NCI-H82 treated with DMSO at 0.1 percent for 48 hours (cell line): ENCODE data around the gene ZMIZ1.
A peak's percentile ranks its signal among the peaks of the same experiment; 100 is the strongest.

Experiments
- DNase-seq: peaks from one replicate; lab custom pipeline; 2025; ENCODE audit not compliant: unreplicated experiment; lab: John Stamatoyannopoulos, UW

ZMIZ1 gene

DNA sequence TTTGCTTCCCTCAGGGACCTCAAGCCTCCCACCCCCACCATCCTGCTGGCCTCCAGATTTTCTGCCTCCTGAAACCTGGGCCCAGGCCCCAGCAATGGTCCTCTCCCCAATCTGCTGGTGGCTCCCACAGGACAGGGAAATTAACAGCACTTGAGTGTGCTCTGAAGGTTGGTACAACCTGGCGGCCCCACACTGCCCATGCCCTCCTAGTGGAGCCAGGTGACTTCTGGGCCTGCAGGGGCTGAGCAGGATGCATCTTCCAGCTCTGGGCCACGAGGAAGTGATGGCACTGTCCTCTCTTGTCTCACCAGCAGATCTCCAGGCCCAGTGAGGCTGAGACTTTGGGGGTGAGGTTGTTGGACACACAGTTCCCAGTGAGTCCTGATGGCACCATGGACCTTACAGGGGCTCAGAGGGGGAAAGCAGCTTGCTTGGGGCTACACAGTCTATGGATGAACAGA lies 3.6 kb upstream of the ZMIZ1 start:
- no peak for DNase-seq

DNA sequence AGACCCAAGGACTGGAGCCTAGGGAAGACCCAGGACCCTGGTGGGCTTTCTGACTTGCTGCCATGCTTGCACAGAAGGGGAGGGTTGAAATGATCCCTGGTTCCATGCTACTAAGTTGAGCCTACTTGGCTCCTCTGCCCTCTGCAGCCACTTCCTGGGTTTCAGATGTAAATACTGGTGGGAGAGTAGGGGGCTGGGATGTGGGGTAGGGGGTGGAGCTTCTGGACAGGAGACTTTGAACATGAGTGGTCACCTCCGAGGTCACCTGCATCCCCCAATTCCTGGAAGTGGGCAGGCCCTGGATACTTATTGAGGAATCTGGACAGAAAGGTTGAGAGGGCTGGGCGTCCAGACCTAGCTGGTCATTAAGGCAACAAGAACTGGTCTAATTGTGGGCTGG lies 2.9 kb upstream of the ZMIZ1 start:
- DNase-seq = no peak

DNA sequence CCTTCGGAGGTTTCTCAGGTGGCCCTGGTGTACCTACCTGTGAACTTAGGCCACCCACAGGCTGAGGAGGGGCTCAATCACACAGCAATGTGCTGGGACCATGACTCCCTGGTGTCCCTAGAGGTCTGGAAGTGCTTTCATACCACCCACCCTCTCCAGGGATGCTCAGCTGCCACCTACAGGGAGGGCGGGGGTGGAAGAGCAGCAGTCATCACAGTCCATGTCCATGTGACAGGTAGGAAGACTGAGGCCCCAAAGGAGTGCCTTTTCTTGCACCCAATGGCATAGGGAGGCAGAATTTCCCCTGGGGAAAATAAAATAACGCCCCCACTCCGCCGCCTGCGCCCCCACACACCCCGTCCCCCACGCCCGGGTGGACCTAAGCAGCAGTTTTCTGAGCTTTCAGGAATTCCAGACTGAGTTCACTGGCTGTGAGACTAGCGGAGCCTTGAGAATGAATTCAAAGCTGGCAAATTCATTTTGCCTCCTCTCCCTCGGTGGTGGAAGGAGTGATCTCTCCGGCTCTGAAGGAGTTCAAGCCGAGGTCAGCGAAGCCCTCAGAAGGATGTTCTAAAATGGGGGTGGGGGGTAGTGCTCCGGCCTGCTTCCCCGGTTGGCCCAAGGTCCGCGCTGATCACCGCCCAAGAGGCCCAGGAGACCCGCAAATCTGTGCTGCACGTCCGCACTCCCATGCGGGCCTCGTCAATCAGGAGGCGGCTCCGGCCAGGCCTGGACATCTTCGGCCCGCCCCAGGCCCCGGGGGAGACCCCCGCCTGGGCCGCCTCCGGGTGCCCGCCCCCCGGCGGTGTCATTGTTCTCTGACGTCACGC lies 2.1 kb upstream of the ZMIZ1 start:
- DNase-seq = peak; percentile 10

DNA sequence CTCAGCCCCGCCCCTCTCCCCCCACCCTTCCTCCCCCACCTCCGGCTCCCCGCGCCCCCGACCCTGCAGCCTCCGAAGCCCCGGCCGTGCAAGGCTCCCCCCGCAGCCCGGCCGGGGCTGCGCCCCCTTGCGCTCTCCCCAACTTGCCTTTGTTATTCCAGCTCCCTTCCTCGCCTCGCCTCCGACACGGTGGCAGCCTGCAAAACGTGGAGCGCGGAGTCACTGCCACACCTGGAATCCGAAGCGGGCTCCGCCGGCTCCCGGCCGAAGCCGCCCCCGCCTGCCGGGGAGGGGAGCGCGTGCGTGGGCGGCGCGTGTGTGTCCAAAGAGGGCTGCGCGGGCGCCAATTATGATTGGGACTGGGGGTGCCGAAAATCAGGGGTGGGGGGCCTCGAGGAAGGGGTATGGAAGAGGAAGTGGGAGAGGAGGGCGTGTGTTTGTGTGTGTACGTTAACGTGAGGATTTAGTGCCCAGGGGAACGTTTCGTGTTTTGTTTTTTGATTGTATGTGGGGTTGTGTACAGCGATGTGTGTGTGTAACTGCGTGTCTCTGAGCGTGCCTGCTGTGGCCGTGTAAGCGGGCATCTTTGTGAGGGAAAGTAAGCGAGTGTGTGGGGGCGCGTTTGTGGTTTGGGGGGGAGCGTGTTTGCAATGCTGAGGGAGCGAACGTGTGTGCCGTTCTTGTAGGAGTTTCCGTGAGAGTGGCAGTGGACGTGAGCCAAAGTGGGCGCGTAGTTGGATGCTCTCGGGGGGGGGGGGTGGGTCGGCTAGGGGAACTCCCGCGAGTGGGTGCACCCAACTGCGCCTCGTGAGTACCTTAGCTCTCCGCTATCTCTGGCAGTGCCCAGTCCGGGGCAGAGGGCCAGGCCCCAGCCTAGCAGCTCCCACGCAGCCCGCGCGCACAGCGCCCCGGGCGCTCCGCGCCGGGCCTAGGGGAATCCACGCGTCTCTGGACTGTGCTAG lies 1.2 kb upstream of the ZMIZ1 start:
- peak; percentile 67 for DNase-seq

DNA sequence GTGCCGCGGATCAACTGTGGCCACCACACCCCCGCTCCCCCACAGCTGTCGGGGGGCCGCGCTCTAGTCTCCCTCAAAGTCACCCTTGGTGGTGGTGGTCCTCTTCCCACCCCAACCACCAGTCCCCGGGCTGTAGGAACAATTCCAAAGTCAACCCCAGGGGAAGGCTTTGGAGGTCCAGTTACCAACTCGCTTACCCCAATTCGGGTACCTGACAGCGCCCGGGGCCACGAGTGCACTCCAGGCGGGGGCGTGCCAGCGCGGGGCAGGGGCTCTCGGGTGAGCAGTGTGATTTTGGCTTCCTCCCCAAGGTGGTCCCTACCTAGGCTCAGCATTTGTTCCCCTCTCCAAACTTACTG lies 584 bp upstream of the ZMIZ1 start:
- DNase-seq = no peak

DNA sequence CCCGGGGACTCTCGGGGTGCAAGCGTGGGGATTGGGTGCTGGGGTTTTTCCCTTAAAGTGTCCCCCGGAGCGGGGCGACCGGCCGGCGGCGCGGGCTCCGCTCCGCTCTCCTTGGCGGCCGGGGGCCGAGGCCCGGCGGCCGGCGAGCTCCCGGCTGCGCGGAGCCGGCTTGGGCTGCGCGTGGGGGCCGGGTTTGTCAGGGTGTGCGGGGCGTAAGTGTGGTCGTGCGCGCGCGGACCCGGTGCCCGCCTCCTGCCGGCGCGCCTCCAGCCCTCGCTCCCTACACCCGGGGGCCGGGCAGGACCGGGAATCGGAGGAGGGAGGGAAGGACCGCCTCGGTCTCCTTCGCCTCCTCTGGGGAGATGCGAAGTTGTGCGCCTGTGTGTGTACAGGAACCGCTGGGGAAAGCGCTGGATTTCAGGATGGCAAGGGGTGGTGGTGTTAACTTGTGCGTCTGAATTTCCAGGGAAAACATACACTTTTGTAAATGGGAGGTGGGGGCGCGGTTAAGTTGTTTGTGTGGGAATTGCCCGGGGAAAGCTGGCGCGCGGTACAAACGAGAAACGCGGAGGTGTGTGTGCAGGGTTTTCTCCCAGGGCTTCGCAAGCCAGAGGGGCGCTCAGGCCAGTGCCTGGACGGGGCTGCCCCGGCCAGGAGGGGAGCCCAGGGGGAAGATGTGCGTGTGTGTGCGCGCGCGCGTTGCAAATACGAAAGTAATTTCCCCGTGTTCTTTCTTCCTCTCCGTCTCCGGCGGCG lies 737 bp downstream of the ZMIZ1 start:
- no peak for DNase-seq

DNA sequence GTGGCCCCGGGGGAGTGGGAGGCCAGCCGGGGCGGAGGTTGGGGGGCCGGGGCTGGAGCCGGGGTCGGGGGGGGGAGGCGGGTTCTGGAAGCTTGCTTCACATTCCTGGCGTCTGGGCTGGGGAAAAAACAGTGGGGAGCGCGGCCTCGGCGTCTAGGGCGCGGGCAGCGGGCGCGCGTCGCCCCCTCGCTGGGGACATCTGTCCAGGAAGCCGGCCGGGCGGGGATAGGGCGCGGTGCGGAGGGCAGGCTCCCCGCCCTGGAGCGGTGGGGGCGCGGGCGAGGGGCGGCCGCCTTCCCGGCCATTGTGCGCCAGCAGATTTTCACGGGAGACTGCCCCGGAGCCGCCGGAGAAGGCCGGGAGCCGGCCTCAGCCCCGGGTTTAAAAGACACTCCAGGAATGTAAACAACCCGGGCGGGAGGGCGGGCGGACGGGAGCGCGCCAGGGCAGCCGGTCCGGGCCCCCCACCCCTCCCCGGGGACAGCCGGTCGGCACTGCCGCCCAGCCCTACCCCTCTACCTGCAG lies 1.4 kb downstream of the ZMIZ1 start:
- no peak for DNase-seq

DNA sequence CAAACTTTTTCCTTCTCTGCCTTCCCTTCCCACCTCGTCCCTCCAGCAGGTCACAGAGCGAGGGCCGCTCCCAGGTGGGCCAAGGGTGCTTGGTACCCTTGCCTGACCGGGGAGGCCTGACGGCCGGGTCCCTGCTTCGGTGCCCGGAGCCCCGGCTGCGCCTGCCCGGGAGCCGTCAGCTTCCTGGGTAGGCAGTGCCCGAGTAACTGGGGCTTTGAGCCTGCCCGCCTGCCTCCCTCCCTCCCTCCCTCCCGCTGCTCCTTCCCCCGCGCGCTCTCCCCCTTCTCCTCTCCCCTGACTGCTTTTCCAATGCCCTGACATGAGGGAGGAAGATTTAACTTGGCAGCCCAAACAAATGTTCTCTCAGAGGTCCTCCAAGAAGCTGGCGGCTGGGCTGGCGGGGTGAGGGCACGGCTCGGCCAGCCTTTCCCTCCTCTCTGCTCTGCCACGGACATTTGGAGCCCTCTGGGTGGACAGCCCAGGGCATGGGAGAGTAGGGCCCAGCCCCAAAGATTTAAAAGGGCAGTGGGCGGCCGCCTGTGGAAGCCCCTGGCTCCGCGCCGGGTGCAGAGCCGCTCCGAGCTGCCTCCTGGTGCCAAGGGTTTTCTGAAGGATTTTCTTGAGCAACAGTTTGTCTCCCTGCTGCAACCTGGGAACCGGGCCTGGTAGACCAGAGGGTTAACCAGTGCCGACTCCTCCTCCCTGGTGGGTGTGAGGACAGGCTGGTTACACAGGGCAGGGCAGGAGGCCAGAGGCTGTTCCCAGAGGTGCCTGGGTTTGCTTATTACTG lies 2.0 kb downstream of the ZMIZ1 start:
- DNase-seq = peak; percentile 4

DNA sequence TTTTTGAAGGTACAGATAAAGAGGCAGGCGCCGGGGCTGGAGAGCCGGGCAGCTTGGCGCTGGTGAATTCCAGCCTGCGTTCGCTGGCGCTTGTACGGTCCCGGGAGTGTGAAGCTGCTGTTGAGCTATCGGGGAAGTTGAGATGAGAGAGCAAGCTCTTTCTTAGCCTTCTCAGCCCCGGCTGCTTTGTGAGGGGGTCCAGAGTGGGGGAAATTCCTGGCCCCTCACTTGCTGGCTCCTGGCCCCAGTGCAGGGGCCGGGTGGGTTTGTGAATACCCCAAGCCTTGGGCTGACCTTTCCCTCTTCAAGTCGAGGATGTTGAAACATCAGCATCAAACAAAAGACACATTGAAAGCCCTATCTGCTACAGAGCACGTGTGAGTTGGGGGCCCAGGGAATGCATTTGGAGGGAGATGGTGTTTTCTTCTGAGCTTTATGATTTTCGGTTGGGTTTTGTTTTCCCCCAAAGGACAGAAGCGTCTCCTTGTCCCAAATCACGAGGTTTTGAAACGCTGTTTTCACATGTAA lies 2.7 kb downstream of the ZMIZ1 start:
- DNase-seq = no peak

DNA sequence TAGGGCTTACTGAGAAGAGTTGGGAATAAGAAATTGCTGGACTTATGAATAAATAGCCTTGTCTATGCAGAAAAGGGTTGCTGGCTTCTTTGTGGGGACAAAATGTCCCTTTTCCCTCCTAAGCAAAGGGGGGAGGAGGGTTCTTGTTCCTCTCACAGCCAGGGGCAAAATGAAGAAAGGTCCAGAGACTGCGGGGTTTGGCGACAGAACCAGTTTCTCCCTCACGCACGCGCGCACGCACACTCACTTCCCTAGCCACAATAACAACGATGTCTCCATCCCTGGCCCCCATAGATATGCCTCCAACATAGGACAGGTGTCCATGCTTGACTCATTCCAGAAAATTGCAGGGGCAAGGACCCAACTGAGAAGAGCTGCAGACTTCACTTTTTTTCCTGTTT lies 3.3 kb downstream of the ZMIZ1 start:
- DNase-seq = no peak

DNA sequence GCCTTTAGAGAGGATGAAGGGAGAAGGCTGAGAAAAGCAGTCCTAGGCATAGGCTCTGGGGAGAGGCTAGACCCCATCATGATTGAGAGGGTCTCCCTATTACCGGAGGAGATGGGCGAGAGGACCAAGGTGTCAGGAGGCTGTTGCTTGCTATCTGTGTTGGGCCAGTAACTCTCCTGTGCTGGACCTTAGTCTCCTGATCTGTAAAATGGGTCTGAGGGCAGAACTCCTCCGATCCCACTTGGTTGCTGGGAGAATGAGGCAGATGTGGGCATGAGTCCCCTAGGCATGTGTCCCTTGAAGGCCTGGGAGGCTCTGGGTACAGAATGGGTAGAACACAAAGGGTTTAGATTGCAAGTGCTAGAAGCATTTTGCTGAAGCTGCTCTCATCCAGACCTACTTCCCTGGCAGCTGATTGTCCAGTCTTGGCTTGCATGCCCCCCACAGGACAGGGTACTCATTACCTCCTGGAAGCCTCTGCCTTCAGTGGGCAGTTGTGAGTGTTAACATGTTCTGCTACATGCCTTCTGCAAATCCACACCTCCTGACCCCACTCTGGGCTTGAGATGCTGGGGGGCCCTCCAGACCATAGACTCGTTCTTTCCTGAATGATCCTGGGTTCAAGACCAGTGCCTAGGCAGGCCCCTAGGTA lies 4.4 kb downstream of the ZMIZ1 start:
- DNase-seq = no peak

DNA sequence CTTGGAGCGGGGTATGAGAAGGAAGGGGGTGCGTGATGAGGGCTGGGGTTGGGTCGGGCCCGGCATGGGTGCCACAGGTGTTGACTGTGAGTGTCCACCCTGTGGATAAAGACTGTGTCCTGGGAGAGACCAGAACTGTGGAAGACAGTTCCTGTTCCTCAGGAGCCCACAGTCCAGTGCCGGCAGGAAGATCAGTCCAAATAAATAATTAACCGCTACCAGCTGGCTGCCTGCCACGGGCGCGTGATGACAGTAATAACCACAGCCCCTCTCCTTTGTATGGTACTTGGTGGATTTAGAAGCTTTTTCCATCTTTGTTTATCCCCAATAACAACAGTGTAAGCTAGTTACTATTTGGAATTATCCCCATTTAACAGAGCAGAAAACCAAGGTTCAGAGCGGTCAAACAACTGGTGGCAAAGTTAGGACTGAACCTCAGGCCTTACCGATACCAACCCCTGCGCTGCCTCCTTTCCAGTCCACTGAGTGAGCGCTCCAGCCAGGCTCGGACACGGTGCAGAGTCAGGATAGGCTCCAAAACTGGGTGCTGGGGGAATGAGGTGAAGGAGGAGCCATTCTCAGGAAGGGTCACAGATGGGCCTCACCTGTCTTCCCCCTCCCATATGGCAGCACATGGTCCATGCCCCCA lies 5.1 kb downstream of the ZMIZ1 start:
- no peak for DNase-seq

DNA sequence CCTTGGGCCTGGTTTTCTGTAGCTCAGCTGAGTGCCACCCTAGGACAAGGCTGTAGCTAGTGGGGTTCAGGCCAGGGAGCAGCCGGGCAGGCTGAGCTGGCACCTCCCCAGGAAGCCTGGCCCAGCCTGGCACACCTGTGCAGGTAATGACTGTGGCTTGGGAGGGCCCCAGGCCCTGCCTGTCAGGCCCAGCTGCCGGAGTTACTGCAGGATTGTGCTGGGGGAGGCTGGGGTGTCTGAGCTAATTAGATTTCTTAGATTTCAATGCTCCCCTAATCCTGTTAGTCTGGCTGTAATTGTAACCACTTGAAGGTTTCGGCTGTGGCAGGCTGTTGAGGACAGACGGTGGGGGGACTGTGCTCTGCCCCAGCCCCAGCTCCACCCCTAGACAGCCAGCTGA lies 6.0 kb downstream of the ZMIZ1 start:
- DNase-seq = peak; percentile 91

DNA sequence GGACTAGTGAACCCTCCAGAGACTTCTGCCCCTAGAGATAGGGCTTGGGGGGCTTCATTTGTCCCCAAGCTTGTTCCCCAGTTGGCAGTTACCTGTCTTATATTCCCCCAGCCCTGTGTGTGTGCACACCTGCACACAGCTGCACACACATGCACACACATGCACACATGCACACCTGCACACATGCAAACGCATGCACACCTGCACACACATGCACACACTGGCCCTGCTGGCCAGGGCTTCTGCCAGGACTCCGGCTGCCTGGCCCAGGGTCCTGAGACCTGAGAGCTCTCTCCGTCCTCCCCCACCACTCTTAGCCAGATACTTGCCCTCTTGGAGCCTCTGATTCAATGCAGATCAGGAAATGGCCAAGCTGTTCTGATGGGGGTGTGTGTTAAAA lies 6.7 kb downstream of the ZMIZ1 start:
- no peak for DNase-seq

DNA sequence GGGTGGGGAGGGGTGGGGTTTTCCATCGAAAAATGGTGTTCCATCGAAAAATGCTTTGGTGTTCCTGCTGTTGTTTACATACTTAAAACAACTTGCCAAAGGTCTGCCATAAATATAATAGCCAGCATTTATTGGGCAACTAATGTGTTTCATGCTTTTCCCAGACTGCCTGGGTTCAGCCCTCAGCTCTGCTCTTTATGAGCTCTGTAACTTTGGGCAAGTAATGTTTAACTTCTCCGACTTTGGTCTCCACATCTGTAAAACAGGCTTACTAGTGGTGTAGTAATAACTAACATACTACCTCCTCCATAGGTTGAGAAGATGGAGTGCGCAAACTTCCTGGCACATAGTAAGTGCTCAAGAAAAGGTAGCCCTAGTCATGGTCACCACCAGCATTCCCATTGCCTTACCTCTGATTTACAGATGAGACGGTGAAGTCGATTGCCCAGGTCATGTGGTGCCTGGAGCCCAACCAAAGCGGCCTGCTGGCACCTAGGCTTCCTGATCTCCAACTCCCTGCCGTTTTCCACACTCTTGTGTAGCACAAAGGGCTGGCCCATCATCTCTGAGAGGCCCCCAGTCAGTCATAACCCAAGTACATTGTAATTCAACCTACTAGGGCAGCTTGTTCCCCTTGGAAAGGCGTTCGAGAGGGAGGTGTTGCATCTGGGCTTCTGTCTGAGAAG lies 8.9 kb downstream of the ZMIZ1 start:
- DNase-seq = no peak

DNA sequence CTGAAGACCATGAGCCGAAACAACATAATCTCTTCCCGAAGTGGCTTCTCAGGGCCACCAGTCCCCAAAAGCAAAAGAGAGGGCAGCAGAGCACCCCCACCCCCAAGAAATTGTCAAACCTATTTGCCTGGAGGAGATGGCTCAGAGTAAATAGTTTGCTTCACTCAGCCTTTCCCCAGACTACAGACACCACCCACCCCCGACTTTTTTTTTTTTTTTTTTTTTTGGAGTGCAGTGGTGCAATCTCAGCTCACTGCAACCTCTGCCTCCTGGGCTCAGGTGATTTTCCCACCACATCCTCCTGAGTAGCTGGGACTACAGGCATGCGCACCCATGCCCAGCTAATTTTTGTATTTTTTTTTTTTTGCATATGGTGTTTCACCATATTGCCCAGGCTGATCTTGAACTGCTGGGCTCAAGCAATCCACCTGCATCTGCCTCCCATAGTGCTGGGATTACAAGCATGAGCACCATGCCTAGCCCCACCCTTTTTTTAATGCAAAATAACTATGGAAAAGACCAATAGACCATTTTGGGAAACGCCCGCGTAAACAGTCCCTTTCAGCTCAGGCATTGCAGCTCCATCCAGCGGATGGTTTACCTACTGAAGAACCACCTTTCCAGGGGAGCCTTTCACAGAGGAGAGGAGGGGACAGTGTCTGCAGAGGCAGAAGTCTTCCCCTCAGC lies 9.7 kb downstream of the ZMIZ1 start:
- no peak for DNase-seq

DNA sequence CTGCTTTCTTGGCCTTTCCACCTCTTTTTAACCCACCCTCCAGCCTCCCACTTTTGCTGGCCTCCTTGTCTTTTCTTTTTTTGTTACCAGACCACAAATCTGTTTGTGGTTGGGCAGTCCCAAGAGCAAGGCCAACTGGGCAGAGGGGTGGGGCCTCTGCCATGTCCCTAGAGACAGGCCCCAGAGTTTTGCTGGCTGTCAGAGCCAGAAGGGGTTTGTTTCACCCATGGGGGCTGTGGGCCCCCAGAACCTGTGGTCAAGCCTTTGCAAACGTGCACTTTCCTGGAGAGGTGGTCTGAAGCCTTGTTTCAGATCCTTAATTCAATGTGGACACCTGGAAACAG lies 10.3 kb downstream of the ZMIZ1 start:
- DNase-seq = no peak
